ENCODE data around the gene GRK3.

Gene GRK3

DNA sequence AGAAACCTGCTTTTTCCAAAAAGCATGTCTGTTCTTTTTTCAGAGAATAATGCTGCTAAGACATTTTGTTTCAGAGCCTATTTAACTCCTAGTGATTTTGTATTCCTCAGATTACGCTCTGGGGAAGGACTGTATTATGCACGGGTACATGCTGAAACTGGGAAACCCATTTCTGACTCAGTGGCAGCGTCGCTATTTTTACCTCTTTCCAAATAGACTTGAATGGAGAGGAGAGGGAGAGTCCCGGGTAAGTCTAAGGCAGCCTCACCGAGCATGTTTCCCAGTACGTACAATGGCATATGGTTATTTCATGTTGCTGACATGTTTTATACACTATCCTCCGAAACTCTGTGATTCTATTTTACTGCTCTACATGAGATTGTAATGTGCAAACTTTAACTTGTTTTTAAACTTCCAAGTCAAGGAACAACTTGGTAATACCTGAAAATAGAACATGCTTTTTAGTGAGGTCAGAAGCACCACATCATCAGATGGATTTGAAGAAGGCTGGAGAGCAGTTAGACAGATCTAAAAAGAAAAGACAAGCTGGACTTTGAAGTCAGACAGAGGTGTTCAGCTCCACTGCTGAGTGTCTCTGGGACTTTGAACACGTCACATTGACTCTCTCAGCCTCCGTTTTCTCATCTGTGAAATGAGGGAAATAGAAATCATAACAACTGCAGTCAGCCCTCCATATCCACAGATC lies 153.8 kb downstream of the GRK3 start:
- no peaks in the 10 kb centered on the region for H3K27me3 Mint-ChIP-seq (ENCODE audit: low read depth)
- no peaks in the 10 kb centered on the region for H3K9me3 Mint-ChIP-seq
- H3K36me3 Mint-ChIP-seq (ENCODE audit: low read depth) = peaks cover 63% of the 10 kb centered on the region
- H3K4me3 Mint-ChIP-seq = no peak overlapping the region
- peaks cover 16% of the 10 kb centered on the region for H3K4me1 Mint-ChIP-seq (ENCODE audit: low read depth)
- DNase-seq (ENCODE audit: low spot score) = no peak
- peak overlapping the region; percentile 58 for H3K27ac Mint-ChIP-seq

DNA sequence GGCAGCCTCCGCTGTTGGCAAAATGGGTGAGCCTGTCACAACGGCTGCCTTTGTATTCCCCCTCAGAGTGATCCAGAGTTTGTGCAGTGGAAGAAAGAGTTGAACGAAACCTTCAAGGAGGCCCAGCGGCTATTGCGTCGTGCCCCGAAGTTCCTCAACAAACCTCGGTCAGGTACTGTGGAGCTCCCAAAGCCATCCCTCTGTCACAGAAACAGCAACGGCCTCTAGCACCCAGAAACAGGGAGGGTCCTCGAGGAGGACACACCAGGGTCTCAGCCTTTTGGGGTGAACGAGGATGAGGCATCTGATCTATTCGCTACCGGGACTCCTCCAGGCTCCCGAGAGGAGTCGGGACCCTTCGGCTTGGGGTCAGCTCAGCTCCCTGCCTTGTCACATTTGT lies 157.7 kb downstream of the GRK3 start:
- H3K27me3 Mint-ChIP-seq (ENCODE audit: low read depth) = no peaks in the 10 kb centered on the region
- no peaks in the 10 kb centered on the region for H3K9me3 Mint-ChIP-seq
- no peak overlapping the region for H3K4me3 Mint-ChIP-seq
- no peak overlapping the region for H3K27ac Mint-ChIP-seq
- peaks cover 55% of the 10 kb centered on the region for H3K36me3 Mint-ChIP-seq (ENCODE audit: low read depth)
- DNase-seq (ENCODE audit: low spot score) = no peak
- peaks cover 29% of the 10 kb centered on the region for H3K4me1 Mint-ChIP-seq (ENCODE audit: low read depth)

DNA sequence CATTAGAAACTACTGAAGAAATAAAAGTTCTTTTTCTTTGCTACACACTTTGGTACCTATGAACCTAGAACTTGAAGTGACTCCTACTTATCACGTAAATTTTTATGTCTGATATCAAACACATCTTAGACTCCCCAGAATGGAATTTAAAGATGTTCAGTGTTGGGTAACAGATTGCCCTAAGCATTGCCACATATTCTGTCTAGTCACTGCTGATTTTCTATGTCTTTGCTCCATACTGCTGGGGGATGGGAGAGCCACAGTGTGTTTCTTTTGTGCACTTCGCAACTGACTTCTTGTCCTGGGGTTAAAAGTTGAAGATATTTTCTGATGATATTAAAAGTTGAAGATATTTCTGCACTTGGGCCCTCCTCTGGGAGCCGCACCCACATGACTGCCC lies 158.2 kb downstream of the GRK3 start:
- no peak overlapping the region for H3K27ac Mint-ChIP-seq
- peaks cover 27% of the 10 kb centered on the region for H3K4me1 Mint-ChIP-seq (ENCODE audit: low read depth)
- H3K4me3 Mint-ChIP-seq = no peak overlapping the region
- no peaks in the 10 kb centered on the region for H3K27me3 Mint-ChIP-seq (ENCODE audit: low read depth)
- no peak for DNase-seq (ENCODE audit: low spot score)
- no peaks in the 10 kb centered on the region for H3K9me3 Mint-ChIP-seq
- H3K36me3 Mint-ChIP-seq (ENCODE audit: low read depth) = peaks cover 55% of the 10 kb centered on the region

DNA sequence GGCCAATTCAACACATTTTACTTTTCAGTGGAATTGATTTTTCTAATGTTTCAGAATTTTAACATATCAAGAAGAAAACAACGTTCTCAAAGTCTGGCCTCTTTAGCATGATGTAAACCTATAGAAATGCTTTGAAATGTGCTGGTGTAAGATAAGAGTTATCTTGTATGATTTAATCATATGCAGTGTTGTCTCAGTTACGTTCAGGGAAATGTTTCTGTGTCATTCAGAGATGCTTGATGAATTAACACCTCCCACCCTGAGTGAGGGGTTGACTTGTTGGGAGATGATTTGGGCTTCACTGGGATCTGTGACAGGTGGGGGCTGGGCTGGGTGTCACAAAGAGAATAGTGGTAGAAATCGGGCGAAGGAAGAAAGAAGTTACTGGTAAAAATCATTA lies 161.8 kb downstream of the GRK3 start:
- no peaks in the 10 kb centered on the region for H3K9me3 Mint-ChIP-seq
- peak overlapping the region; percentile 92 for H3K27ac Mint-ChIP-seq
- peak; percentile 60 for DNase-seq (ENCODE audit: low spot score)
- peaks cover 37% of the 10 kb centered on the region for H3K4me1 Mint-ChIP-seq (ENCODE audit: low read depth)
- no peaks in the 10 kb centered on the region for H3K27me3 Mint-ChIP-seq (ENCODE audit: low read depth)
- H3K36me3 Mint-ChIP-seq (ENCODE audit: low read depth) = peaks cover 63% of the 10 kb centered on the region
- peak overlapping the region; percentile 55 for H3K4me3 Mint-ChIP-seq

DNA sequence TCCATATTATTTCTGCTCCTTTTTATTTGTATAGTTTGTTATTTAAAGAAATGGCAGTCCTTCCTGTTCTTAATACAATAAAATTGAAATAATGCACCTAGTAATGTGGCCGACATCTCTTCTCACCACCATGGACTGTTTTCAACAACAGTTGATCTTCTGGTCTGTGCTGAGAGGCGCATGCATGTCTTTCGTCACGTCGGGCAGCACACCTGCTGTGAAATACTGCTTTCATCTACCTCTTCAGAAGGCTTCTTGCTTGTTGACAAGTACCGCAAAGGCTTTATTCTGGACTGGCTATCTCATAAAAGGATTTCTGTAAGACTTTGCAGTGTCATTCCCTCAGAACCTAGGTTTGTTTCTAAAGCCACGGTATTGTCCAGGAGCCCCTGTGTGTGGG lies 163.6 kb downstream of the GRK3 start:
- H3K4me1 Mint-ChIP-seq (ENCODE audit: low read depth) = peaks cover 41% of the 10 kb centered on the region
- no peak for DNase-seq (ENCODE audit: low spot score)
- no peak overlapping the region for H3K27ac Mint-ChIP-seq

DNA sequence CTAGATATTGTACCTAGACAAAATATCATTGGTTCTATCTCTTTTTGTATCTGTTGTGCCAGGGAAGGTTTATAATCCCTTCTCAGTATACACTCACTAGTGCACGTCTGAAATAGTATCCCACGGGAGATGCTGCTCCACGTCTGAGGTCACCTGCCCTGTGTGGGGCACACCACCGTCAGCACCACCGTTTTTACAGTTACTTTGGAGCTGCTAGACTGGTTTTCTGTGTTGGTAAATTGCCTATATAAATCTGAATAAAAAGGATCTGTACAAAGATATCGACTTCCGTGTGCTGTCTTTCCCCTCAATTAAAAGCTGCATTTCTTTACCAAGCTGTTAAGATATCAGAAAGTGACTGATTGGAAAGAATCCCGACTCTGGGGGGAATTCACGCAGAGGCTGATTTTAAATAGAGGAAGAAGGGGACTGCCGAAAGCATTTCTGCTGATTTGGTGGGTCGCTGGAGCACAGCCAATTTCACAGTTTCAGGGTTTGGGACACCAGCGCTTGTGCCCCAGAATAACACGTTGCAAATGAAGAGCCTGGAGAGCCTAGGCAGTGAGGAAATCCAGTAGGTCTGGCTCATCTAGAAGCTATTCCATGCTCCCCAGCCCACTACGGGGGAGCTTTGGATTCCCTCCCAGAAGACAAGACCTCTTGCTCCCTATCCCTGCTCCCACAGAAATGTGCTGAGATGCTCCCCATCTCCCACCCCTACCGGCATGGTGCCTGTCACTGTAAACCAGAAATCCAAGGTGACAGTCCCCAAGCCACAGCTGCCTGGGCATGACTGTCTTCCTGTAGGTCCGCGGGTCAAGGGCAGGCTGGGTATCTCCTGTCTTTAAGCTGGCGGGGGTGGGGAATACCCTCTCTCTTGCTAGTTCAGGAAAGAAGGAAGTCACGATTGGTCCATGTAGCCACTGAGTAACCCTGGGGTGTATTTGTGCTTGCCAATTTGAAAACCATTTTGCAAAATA lies 164.8 kb downstream of the GRK3 start:
- Mint-ChIP-seq H3K36me3 (ENCODE audit: low read depth) (peaks cover 54% of the 10 kb centered on the region), H3K4me3 (no peak overlapping the region), H3K27me3 (ENCODE audit: low read depth) (no peaks in the 10 kb centered on the region), H3K27ac (no peak overlapping the region), H3K9me3 (peaks cover 4% of the 10 kb centered on the region), H3K4me1 (ENCODE audit: low read depth) (peaks cover 43% of the 10 kb centered on the region)
- DNase-seq (ENCODE audit: low spot score) = no peak

More for the DNA sequence above, 163.6 kb downstream of the GRK3 start:
- Mint-ChIP-seq H3K36me3 (ENCODE audit: low read depth) (peaks cover 62% of the 10 kb centered on the region), H3K4me3 (no peak overlapping the region), H3K9me3 (no peaks in the 10 kb centered on the region), H3K27me3 (ENCODE audit: low read depth) (no peaks in the 10 kb centered on the region)

DNA sequence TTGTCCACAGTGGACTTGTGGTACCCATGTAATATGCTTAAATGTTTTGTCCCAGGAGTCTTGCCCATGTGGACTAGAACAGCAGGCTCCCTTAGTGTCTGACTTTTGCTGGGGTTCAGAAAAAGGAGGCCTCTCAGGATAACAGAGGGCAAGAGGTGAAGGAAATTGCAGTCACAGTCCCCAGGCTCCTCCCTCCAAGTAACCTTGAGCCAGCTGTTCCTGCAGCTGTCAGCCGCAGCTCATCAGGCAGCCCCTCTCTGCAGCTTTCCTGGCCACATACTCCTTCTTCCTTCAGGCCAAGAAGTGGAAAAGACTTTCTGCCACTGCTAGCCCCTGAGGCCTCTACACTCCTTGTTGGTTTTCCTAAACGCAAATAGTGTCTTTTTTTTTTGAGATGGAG lies 171.2 kb downstream of the GRK3 start:
- H3K4me3 Mint-ChIP-seq = peak overlapping the region; percentile 81
- H3K9me3 Mint-ChIP-seq = peaks cover 11% of the 10 kb centered on the region
- no peaks in the 10 kb centered on the region for H3K27me3 Mint-ChIP-seq (ENCODE audit: low read depth)
- peaks cover 41% of the 10 kb centered on the region for H3K36me3 Mint-ChIP-seq (ENCODE audit: low read depth)
- H3K27ac Mint-ChIP-seq = peak overlapping the region; percentile 97
- peaks cover 56% of the 10 kb centered on the region for H3K4me1 Mint-ChIP-seq (ENCODE audit: low read depth)
- DNase-seq (ENCODE audit: low spot score) = no peak

DNA sequence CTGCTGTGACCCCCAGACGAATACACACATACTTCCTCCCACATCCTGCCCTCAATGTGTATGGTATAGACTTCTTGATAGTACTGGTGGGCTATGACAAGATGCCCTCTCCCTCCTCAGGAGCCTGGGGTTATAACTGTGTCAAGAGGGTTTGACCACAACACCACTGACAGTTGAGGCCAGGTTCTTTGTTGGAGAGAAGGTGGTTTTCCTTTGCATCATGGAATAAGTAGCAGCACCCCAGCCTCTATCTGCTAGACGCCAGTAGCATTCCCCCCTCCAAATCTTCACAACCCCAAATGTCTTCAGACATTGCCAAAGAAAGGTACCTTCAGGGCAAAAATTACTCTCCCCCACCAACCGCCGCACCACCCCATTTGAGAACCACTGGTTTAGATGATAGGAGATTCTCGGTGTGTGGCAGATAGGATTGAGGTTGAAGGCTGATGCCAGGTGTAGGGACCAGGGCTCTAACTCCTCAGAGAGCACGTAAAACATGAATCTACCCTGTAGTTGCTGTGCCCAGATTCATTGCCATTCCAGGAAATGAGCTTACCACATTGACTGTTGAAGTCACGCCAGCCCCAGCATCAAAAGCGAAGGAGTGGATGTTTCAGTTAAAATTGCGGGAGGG lies 172.0 kb downstream of the GRK3 start:
- DNase-seq (ENCODE audit: low spot score) = peak; percentile 79
- Mint-ChIP-seq H3K27ac (peak overlapping the region; percentile 97), H3K36me3 (ENCODE audit: low read depth) (peaks cover 40% of the 10 kb centered on the region), H3K4me1 (ENCODE audit: low read depth) (peaks cover 53% of the 10 kb centered on the region), H3K9me3 (peaks cover 11% of the 10 kb centered on the region), H3K4me3 (peak overlapping the region; percentile 81), H3K27me3 (ENCODE audit: low read depth) (no peaks in the 10 kb centered on the region)

DNA sequence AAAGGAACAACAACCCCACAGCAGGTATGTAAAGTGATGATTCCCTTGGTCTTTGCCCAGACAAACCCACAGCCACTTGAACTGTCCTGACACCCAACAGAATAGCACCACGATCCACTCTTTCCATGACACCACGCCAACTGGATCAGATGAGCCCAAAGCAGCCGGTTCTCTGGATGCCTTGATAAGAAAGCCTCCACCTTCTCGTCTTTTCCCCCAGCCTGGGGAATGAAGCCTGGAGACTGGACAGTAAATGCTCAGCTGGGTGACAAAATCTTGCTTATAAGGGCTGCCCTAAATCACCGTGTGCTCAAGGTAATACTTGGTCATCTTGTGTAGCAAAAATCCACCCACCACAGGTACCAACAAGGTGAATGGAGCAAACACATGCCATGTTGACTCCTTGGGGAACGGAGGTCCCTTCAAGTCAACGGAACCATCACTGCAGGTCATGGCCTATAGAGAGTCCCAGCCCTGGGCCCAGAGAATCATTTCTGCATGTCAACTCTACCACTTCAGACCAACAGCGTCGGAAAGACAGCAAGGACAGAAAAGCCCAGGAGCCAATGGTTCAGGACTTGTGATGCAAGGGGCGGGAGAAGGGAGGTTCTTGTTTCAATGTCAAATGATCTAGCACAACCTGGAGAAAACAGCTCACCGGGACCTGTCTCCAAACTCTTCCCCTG lies 175.3 kb downstream of the GRK3 start:
- Mint-ChIP-seq H3K4me3 (no peak overlapping the region), H3K27ac (peak overlapping the region; percentile 53), H3K36me3 (ENCODE audit: low read depth) (peaks cover 33% of the 10 kb centered on the region), H3K4me1 (ENCODE audit: low read depth) (peaks cover 58% of the 10 kb centered on the region), H3K27me3 (ENCODE audit: low read depth) (no peaks in the 10 kb centered on the region), H3K9me3 (peaks cover 7% of the 10 kb centered on the region)
- no peak for DNase-seq (ENCODE audit: low spot score)

DNA sequence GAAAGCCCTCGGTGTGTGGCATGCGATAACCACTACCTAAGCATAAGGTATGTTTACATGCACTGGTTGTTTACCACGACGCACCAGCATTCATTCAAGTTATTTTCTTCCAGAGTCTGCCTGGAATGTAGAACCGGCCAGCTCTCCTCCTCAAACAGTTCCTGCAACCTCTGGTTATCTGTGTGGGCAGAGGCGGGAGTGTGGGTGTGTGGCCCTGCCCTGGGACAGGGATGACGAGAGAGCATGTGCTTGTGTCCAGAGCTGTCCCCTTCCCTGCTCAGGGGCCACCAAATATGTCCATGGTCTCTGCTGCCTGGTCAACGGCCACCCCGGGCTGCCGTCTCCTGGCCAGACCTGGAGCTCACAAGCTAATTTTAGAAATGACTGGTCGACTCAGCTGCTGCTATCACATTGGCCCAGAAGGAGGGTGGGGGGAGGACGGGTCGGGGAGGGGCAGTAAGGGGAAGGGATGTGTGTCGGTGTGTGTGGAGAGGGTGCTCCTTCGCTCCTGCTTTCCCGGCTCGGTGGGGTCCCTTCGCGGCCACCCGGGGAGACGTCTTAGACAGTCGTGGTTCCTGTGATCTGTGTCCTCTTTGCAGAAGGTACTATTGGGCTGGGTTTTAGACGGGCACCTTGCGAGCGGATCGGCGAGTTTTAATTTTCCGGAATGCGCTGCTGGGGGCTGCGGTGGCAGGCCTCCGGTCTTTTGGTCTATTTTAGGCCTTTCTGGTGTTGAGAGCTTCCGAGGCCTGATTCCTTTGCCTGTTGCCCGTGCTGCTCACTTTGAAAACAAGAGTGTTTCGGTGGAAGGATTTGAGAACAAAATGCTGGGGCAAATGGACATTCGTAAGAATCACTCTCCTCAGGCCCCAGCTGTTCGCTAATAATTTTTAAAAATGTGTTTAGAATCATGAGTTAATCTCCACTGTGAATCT lies 177.5 kb downstream of the GRK3 start, which contains the start of gene MYO18B:
MYO18B (plus strand) TSS at position 497 of the 935 bp plus-strand sequence. CDS start 18,905 bp downstream, outside the sequence.
- Mint-ChIP-seq H3K9me3 (peaks cover 7% of the 10 kb centered on the region), H3K27ac (peak within 1 kb of the TSS; percentile 81), H3K27me3 (ENCODE audit: low read depth) (no peaks in the 10 kb centered on the region), H3K4me1 (ENCODE audit: low read depth) (peaks cover 54% of the 10 kb centered on the region), H3K4me3 (no peak within 1 kb of the TSS), H3K36me3 (ENCODE audit: low read depth) (peaks cover 33% of the 10 kb centered on the region)
- DNase-seq (ENCODE audit: low spot score) = no peak

DNA sequence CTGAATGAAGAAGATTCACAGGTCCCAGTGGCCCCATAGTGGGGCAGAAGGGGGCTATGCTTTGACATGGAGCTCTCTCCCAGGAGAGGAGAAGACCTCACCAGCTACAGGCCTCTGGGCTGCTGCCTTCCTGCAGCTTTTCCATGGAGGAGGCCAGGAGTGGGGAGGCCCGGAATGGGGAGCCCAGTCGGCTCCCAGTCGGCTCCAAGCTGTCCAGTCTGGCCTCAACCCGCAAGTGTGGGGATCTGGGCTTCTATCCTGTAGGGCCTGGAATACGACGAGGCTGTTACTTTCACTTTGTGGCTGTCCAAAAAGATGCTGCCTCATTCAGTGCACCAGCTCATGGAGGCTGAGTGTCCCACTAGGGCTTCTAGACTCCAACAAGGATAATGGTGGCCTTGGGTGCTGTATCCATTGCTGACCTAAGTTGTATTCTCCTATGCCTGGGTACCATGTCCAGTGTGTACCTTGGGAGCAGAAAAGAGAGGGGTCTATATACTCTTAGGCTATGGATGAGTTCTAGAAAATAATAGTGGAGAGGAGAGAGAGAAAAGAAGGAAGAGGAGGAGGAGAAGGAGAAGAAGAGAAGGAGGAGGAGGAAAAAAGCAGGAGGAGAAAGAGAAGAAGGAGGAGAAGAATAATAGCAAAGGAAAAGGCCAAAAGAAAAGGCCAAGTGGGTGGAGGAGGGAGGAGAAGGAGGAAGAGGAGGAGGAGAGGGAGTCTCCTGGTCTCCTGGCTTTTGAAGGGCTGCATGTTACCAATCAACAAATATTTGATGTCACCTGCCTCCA lies 178.6 kb downstream of the GRK3 start:
- Mint-ChIP-seq H3K27ac (peak overlapping the region; percentile 81), H3K9me3 (peaks cover 4% of the 10 kb centered on the region), H3K4me1 (ENCODE audit: low read depth) (peaks cover 54% of the 10 kb centered on the region), H3K27me3 (ENCODE audit: low read depth) (no peaks in the 10 kb centered on the region), H3K36me3 (ENCODE audit: low read depth) (peaks cover 37% of the 10 kb centered on the region), H3K4me3 (peak overlapping the region; percentile 1)
- DNase-seq (ENCODE audit: low spot score) = no peak

DNA sequence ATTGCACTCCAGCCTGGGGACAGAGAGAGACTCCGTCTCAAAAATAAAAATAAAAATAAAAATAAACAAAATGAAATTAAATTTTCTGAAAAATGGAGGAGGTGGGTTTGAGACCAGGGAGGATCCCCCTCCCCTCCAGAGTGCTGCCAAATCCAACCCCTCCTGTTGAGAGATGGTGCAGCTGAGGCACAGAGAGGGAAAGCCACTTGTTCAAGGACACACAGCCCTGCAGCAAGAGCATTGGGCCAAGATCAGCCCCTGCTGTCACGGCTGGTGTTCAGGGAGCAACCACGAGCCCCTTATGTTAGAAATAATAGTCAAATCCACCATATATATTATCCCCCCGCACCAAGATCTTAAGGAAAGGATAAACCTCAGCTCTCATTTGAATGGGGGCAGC lies 180.2 kb downstream of the GRK3 start:
- Mint-ChIP-seq H3K27me3 (ENCODE audit: low read depth) (no peaks in the 10 kb centered on the region), H3K36me3 (ENCODE audit: low read depth) (peaks cover 40% of the 10 kb centered on the region), H3K4me1 (ENCODE audit: low read depth) (peaks cover 62% of the 10 kb centered on the region), H3K9me3 (peaks cover 4% of the 10 kb centered on the region), H3K27ac (peak overlapping the region; percentile 66), H3K4me3 (no peak overlapping the region)
- DNase-seq (ENCODE audit: low spot score) = no peak
